Motor neuron (in vitro differentiated cells): ENCODE results near the gene RGS6. TPM values are rescaled to one million over a fixed set of nuclear protein-coding genes. Genes with fewer than 3 reads are reported as not detected.

ENCODE experiments used
- ATAC-seq, 8 experiments: fragments of 200-7000 bp; cut with Tn5 transposase; replicated peaks in 6 of 8; 2 replicates each; pipeline ENCODE4 v1.8.0; 2021; ENCODE audit warnings: mild to moderate bottlenecking in 8 of 8, moderate library complexity in 8 of 8
- H3K27ac ChIP-seq, 2 donors: fragments of 250-450 bp; sonication (Bioruptor Pico); 2 replicates each; pipeline ENCODE4 v1.9.0; 2021; ENCODE audit warnings: antibody characterized with exemption in 2 of 2, mild to moderate bottlenecking in 2 of 2, moderate library complexity in 1 of 2
- H3K4me1 ChIP-seq, 2 donors: fragments of 250-450 bp; sonication (Bioruptor Pico); replicated peaks in 1 of 2; 2 replicates each; pipeline ENCODE4 v1.6.1; 2021; ENCODE audit warnings: antibody characterized with exemption in 2 of 2, mild to moderate bottlenecking in 2 of 2, moderate library complexity in 1 of 2
- H3K4me3 ChIP-seq, 5 donors: fragments of 250-450 bp; sonication (Bioruptor Pico); 2 replicates each; pipeline ENCODE4 v1.9.0; 2021; ENCODE audit warnings: antibody characterized with exemption in 5 of 5, mild to moderate bottlenecking in 5 of 5, moderate library complexity in 4 of 5
- WGBS, 10 experiments: fragments of 450-650 bp; shearing (Covaris generic); methylation state at CpG; one replicate each; pipeline ENCODE4 v1.0.0; 2022; 5-methylcytosine and 5-hydroxymethylcytosine counted together
- in situ Hi-C, 9 experiments: fragments of 400-800 bp; cut with MboI; loops; one replicate each; pipeline ENCODE4 v1.15.0; 2021; ENCODE audit warnings: low sequenced_read_pairs in 9 of 9, low pct_unique_long_range_greater_than_20kb in 2 of 9; ENCODE audit not compliant: unreplicated experiment in 9 of 9
- total RNA-seq, 8 experiments: library from RNA; unstranded; fragments of 300-600 nt; gene quantifications; 2 replicates each; pipeline versions ENCODE4 v1.2.3 to v1.2.4, GENCODE V29; 2022

The RGS6 gene
- total RNA-seq, 8 experiments from 2014 or later: 0.22 to 15.5 (median 1.3) TPM

- 23 to 100% (median 63%) methylated on average over 1 to 3 of the region's 3 CpGs; no CpG with 5 or more reads in 1 of the 10 experiments for WGBS, 10 experiments
- no peak for ATAC-seq
- in situ Hi-C loops: no loop called here
Observed at GRCh38 chr14:72409047-72409446, 476.8 kb downstream of the RGS6 start.

GRCh38 chr14:72416081-72416849 is 484.0 kb downstream of the RGS6 start:
- 60 to 100% (median 94%) methylated on average over 1 to 2 of the region's 2 CpGs for WGBS, 10 experiments
- in situ Hi-C loops: no loop called here
- no peak overlapping the region for H3K4me3 ChIP-seq
- H3K27ac ChIP-seq: no peak overlapping the region
- ATAC-seq: no peak
- H3K4me1 ChIP-seq: peaks cover 0 to 3% of the 10 kb centered on the region in 2 donors

More at GRCh38 chr14:72409047-72409446, 476.8 kb downstream of the RGS6 start:
- H3K27ac ChIP-seq: no peak overlapping the region
- no peaks in the 10 kb centered on the region for H3K4me1 ChIP-seq
- H3K4me3 ChIP-seq: no peak overlapping the region

- in situ Hi-C loops: no loop called here
Observed at GRCh38 chr14:72416892-72417291, 484.7 kb downstream of the RGS6 start.

GRCh38 chr14:72418806-72419205 is 486.6 kb downstream of the RGS6 start:
- in situ Hi-C loops: no loop called here
- no peak overlapping the region for H3K27ac ChIP-seq
- ATAC-seq: no peak
- H3K4me1 ChIP-seq: peaks cover 0 to 3% of the 10 kb centered on the region in 2 donors
- no peak overlapping the region for H3K4me3 ChIP-seq
- 21 to 100% (median 89%) methylated on average over 1 to 3 of the region's 3 CpGs; no CpG with 5 or more reads in 2 of the 10 experiments for WGBS, 10 experiments

More at GRCh38 chr14:72416892-72417291, 484.7 kb downstream of the RGS6 start:
- H3K4me3 ChIP-seq: no peak overlapping the region
- no peak overlapping the region for H3K27ac ChIP-seq
- ATAC-seq: peak in 1 of 8 experiments; percentile 25
- WGBS, 10 experiments: 0 to 90% (median 72%) methylated on average over 1 to 7 of the region's 7 CpGs; no CpG with 5 or more reads in 1 of the 10 experiments
- peaks cover 0 to 3% of the 10 kb centered on the region in 2 donors for H3K4me1 ChIP-seq

- WGBS, 10 experiments: 39 to 100% (median 75%) methylated on average over 2 to 6 of the region's 6 CpGs; no CpG with 5 or more reads in 2 of the 10 experiments
- Histone ChIP-seq H3K4me3 (no peak overlapping the region), H3K4me1 (peaks cover 0 to 3% of the 10 kb centered on the region in 2 donors), H3K27ac (no peak overlapping the region)
- peak in 5 of 8 experiments; percentile 22 to 83 (median 52) for ATAC-seq
- in situ Hi-C loops: no loop called here
Observed at GRCh38 chr14:72419226-72419775, 487.1 kb downstream of the RGS6 start.

- Histone ChIP-seq H3K4me3 (no peak overlapping the region), H3K4me1 (peaks cover 0 to 3% of the 10 kb centered on the region in 2 donors), H3K27ac (no peak overlapping the region)
- peak; percentile 36 to 91 (median 68) for ATAC-seq
- 0 to 63% (median 19%) methylated on average over 1 to 13 of the region's 17 CpGs for WGBS, 10 experiments
- in situ Hi-C loops: no loop called here
Observed at GRCh38 chr14:72420749-72421474, 488.7 kb downstream of the RGS6 start.

GRCh38 chr14:72423957-72424356 is 491.7 kb downstream of the RGS6 start:
- in situ Hi-C loops: no loop called here
- Histone ChIP-seq H3K27ac (no peak overlapping the region), H3K4me3 (no peak overlapping the region), H3K4me1 (peaks cover 0 to 3% of the 10 kb centered on the region in 2 donors)
- WGBS, 10 experiments: 57 to 100% (median 90%) methylated on average over 1 of the region's 1 CpG; no CpG with 5 or more reads in 6 of the 10 experiments
- ATAC-seq: no peak

GRCh38 chr14:72430457-72430856 is 498.2 kb downstream of the RGS6 start:
- Histone ChIP-seq H3K27ac (no peak overlapping the region), H3K4me3 (no peak overlapping the region), H3K4me1 (no peaks in the 10 kb centered on the region)
- ATAC-seq: no peak
- in situ Hi-C loops: no loop called here
- 0 to 13% (median 0%) methylated on average over 1 of the region's 1 CpG; no CpG with 5 or more reads in 4 of the 10 experiments for WGBS, 10 experiments

GRCh38 chr14:72432748-72433147 is 500.5 kb downstream of the RGS6 start:
- Histone ChIP-seq H3K4me3 (no peak overlapping the region), H3K4me1 (no peaks in the 10 kb centered on the region), H3K27ac (no peak overlapping the region)
- ATAC-seq: no peak
- WGBS, 10 experiments: 27 to 100% (median 80%) methylated on average over 1 to 4 of the region's 5 CpGs; no CpG with 5 or more reads in 5 of the 10 experiments
- in situ Hi-C loops: no loop called here

- in situ Hi-C loops: no loop called here
- H3K27ac ChIP-seq: no peak overlapping the region
- peak in 2 of 8 experiments; percentile 67 to 81 for ATAC-seq
- no peak overlapping the region for H3K4me3 ChIP-seq
- H3K4me1 ChIP-seq: no peaks in the 10 kb centered on the region
- 0 to 100% (median 48%) methylated on average over 1 to 6 of the region's 6 CpGs; no CpG with 5 or more reads in 1 of the 10 experiments for WGBS, 10 experiments
Observed at GRCh38 chr14:72433511-72433910, 501.3 kb downstream of the RGS6 start.

GRCh38 chr14:72434856-72435255 is 502.6 kb downstream of the RGS6 start:
- H3K4me3 ChIP-seq: no peak overlapping the region
- ATAC-seq: peak in 1 of 8 experiments; percentile 22
- in situ Hi-C loops: no loop called here
- no peak overlapping the region for H3K27ac ChIP-seq
- WGBS, 10 experiments: 0 to 94% (median 31%) methylated on average over 1 to 2 of the region's 2 CpGs; no CpG with 5 or more reads in 2 of the 10 experiments
- H3K4me1 ChIP-seq: no peaks in the 10 kb centered on the region

- Histone ChIP-seq H3K4me3 (no peak overlapping the region), H3K4me1 (peaks cover 14 to 21% of the 10 kb centered on the region in 2 donors), H3K27ac (no peak overlapping the region)
- 4 to 100% (median 60%) methylated on average over 1 to 3 of the region's 4 CpGs; no CpG with 5 or more reads in 2 of the 10 experiments for WGBS, 10 experiments
- no peak for ATAC-seq
- in situ Hi-C loops: no loop called here
Observed at GRCh38 chr14:72439707-72440106, 507.5 kb downstream of the RGS6 start.

- H3K27ac ChIP-seq: peak overlapping the region; percentile 49 to 72
- no peak for ATAC-seq
- 0 to 100% (median 74%) methylated on average over 1 to 2 of the region's 2 CpGs; no CpG with 5 or more reads in 4 of the 10 experiments for WGBS, 10 experiments
- peaks cover 14 to 28% of the 10 kb centered on the region in 2 donors for H3K4me1 ChIP-seq
- in situ Hi-C loops: no loop called here
- no peak overlapping the region for H3K4me3 ChIP-seq
Observed at GRCh38 chr14:72443256-72443655, 511.0 kb downstream of the RGS6 start.
